MCF 10A (cell line): ENCODE measurements around the gene ABCG4. TPM values are rescaled to one million over a fixed set of nuclear protein-coding genes. Genes with fewer than 3 reads are reported as not detected.

Experiments used
- BruUV-seq: library from RNA; stranded (reverse); fragments of 400-500 nt; replicated peaks from 2 replicates; lab custom pipeline; 2021; lab: Mats Ljungman, UMichigan
- CTCF ChIA-PET: fragments of 300-600 bp; sonication (Branson Sonifier 250); formaldehyde crosslinking; extraction: SDS; loops from one replicate; lab custom pipeline; 2021; ENCODE audit warnings: antibody characterized with exemption, inconsistent platforms; lab: Yijun Ruan, JAX
- POLR2A ChIA-PET: fragments of 300-600, 350-650 bp; sonication (Branson Sonifier 250); formaldehyde crosslinking; extraction: SDS; loops from one replicate; lab custom pipeline; 2020; ENCODE audit warnings: antibody characterized with exemption, inconsistent platforms; lab: Yijun Ruan, JAX
- DNase-seq: peaks from one replicate; pipeline ENCODE4 v3.0.0-alpha.2; 2018; ENCODE audit not compliant: unreplicated experiment
- H3K27ac Mint-ChIP-seq: one replicate; pipeline ENCODE4 v1.8.0; 2022; ENCODE audit warnings: mild to moderate bottlenecking, low read depth, mixed read lengths; ENCODE audit not compliant: unreplicated experiment
- H3K27me3 Mint-ChIP-seq: one replicate; pipeline ENCODE4 v1.8.0; 2022; ENCODE audit warnings: mixed read lengths; ENCODE audit not compliant: insufficient read depth, unreplicated experiment
- H3K36me3 Mint-ChIP-seq: one replicate; pipeline ENCODE4 v1.8.0; 2022; ENCODE audit warnings: mild to moderate bottlenecking, moderate library complexity, mixed read lengths; ENCODE audit not compliant: insufficient read depth, unreplicated experiment
- H3K4me1 Mint-ChIP-seq: one replicate; pipeline ENCODE4 v1.8.0; 2022; ENCODE audit warnings: mixed read lengths; ENCODE audit not compliant: insufficient read depth, unreplicated experiment
- H3K4me3 Mint-ChIP-seq: one replicate; pipeline ENCODE4 v1.8.0; 2022; ENCODE audit warnings: mild to moderate bottlenecking, moderate library complexity, mixed read lengths; ENCODE audit not compliant: unreplicated experiment
- H3K9me3 Mint-ChIP-seq: one replicate; pipeline ENCODE4 v1.8.0; 2022; ENCODE audit warnings: mixed read lengths; ENCODE audit not compliant: unreplicated experiment
- intact Hi-C: fragments of 100-400 bp; cut with micrococcal nuclease; formaldehyde crosslinking; loops from 2 replicates; pipeline ENCODE4 v1.14.1; 2022
- total RNA-seq: library from RNA; stranded (reverse); gene quantifications from 2 replicates; pipeline ENCODE4 v1.2.3, GENCODE V29; 2022
- TF ChIP-seq, protein P1 (sequence below): fragments of 200-600 bp; IDR thresholded peaks from one replicate; pipeline ENCODE4 v1.8.0; 2022; ENCODE audit warnings: antibody characterized with exemption, mild to moderate bottlenecking; ENCODE audit not compliant: unreplicated experiment

The ABCG4 gene
- total RNA-seq, 1 experiment from 2014 or later = not detected

DNA sequence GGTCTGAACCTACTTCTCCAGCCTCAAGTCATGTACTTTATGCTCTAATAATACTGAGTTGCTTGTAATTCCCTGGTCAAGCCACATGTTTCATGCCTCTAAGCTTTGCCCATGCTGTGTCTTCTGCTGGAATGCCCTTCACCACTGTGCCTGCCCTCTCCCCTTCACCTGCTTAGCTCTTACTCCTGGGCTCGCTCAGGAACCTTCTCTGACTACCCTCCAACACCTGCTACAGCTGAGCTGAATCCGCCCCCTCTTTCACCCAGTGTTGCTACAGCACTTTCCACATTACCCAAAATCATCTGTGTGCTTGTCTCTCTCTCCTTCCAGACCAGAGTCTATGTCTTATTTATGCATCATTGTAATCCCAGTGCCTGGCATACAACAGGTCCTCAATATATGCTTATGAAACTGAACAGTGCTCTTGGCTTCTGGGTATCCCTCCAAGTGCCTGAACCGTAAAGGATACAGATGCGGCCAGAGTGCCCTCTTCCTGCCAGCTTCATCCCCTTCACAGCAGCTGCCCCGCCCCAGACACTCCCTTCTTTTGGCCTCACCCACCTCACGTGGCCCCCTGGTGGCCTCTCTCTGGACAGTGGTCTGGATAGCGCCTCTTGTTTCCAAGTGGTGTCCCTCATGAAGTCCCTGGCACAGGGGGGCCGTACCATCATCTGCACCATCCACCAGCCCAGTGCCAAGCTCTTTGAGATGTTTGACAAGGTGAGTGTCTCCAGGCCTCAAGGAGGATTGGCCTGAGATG, 7.1 kb downstream of the ABCG4 start:
- Mint-ChIP-seq H3K36me3 (no peaks in the 10 kb centered on the region), H3K9me3 (no peaks in the 10 kb centered on the region), H3K4me1 (peaks cover 5% of the 10 kb centered on the region), H3K4me3 (no peak overlapping the region), H3K27ac (no peak overlapping the region), H3K27me3 (peaks cover 10% of the 10 kb centered on the region)
- ChIA-PET POLR2A (interaction anchor here (0.6 to 1.8 kb wide), 4 partner anchors 9 to 35 kb away, joined by 3 to 7 read pairs (median 4); partner anchors contain the start of genes HINFP and NLRX1), CTCF (interaction anchor here (3.6 kb wide), 1 partner anchor 11 kb away, joined by 25 read pairs; no protein-coding TSS in a partner anchor)
- intact Hi-C loops = no loop called here
- peak; percentile 46 for DNase-seq
- no TSS peak for BruUV-seq
- TF ChIP-seq, protein P1, sequence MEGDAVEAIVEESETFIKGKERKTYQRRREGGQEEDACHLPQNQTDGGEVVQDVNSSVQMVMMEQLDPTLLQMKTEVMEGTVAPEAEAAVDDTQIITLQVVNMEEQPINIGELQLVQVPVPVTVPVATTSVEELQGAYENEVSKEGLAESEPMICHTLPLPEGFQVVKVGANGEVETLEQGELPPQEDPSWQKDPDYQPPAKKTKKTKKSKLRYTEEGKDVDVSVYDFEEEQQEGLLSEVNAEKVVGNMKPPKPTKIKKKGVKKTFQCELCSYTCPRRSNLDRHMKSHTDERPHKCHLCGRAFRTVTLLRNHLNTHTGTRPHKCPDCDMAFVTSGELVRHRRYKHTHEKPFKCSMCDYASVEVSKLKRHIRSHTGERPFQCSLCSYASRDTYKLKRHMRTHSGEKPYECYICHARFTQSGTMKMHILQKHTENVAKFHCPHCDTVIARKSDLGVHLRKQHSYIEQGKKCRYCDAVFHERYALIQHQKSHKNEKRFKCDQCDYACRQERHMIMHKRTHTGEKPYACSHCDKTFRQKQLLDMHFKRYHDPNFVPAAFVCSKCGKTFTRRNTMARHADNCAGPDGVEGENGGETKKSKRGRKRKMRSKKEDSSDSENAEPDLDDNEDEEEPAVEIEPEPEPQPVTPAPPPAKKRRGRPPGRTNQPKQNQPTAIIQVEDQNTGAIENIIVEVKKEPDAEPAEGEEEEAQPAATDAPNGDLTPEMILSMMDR = no peak

DNA sequence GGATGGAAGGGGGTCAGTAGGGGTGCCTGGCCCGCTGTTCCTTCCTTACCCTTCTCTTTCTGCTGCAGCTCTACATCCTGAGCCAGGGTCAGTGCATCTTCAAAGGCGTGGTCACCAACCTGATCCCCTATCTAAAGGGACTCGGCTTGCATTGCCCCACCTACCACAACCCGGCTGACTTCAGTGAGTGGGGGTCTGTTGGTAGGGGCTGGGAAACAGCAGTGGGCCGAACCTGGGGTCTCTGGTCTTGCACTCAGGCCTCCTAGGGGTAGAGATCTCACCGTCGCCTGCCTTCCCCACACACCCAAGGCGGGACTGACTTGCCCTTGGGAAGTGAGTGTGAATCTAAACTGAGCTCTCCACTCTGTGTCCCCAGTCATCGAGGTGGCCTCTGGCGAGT, 7.6 kb downstream of the ABCG4 start:
- POLR2A ChIA-PET = interaction anchor here (1.1 kb wide), 1 partner anchor 72 kb away, joined by 3 read pairs; the partner anchor contains the start of gene HMBS
- Mint-ChIP-seq H3K36me3 (no peaks in the 10 kb centered on the region), H3K4me1 (peaks cover 5% of the 10 kb centered on the region), H3K4me3 (no peak overlapping the region), H3K27me3 (peaks cover 10% of the 10 kb centered on the region), H3K9me3 (no peaks in the 10 kb centered on the region), H3K27ac (no peak overlapping the region)
- CTCF ChIA-PET = interaction anchor here (1.2 to 3.6 kb wide), 2 partner anchors 12 to 166 kb away, joined by 3 to 25 read pairs; no protein-coding TSS in a partner anchor
- BruUV-seq = no TSS peak
- TF ChIP-seq, protein P1 = no peak
- DNase-seq = no peak
- intact Hi-C loops = no loop called here

DNA sequence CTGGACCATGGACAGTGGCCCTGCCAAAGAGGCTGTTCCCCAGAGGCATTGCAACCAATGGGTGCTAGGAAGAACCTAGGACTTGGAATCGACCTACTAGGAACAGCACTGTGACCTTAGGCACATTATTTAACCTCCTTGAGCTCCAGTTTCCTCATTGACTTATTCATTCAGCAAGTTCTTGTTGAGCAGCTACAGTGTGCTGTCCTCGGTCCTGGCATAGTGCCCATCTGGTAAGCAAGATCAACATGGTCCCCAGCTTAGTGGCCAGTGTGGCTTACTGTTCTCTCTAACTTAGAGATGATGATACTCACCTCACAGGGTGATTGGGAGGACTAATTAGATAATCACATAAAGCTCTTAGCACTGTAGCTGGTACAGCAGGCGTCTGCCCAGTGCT, 8.2 kb downstream of the ABCG4 start:
- Mint-ChIP-seq H3K9me3 (no peaks in the 10 kb centered on the region), H3K27me3 (peaks cover 10% of the 10 kb centered on the region), H3K27ac (no peak overlapping the region), H3K36me3 (no peaks in the 10 kb centered on the region), H3K4me1 (peaks cover 5% of the 10 kb centered on the region), H3K4me3 (no peak overlapping the region)
- TF ChIP-seq, protein P1 = no peak
- ChIA-PET CTCF (interaction anchor here (1.2 kb wide), 2 partner anchors 9 to 165 kb away, joined by 3 to 5 read pairs; no protein-coding TSS in a partner anchor), POLR2A (interaction anchor here (1.1 kb wide), 1 partner anchor 73 kb away, joined by 3 read pairs; the partner anchor contains the start of gene HMBS)
- intact Hi-C loops = no loop called here
- no TSS peak for BruUV-seq
- DNase-seq = no peak

- Mint-ChIP-seq H3K27ac (no peak overlapping the region), H3K36me3 (no peaks in the 10 kb centered on the region), H3K9me3 (no peaks in the 10 kb centered on the region), H3K4me3 (no peak overlapping the region), H3K4me1 (peaks cover 5% of the 10 kb centered on the region), H3K27me3 (peaks cover 10% of the 10 kb centered on the region)
- intact Hi-C loops = no loop called here
- DNase-seq = no peak
- ChIA-PET POLR2A (no interaction called here), CTCF (interaction anchor here (0.8 to 1.5 kb wide), 2 partner anchors 14 to 47 kb away, joined by 3 to 6 read pairs; partner anchors contain the start of gene CBL)
- TF ChIP-seq, protein P1 = no peak
- no TSS peak for BruUV-seq
Observed at GRCh38 chr11:119158467-119158866, 9.6 kb downstream of the ABCG4 start.
